ENCODE data around the gene CLTCL1. TPM values are rescaled to one million over a fixed set of nuclear protein-coding genes. Genes with fewer than 3 reads are reported as not detected.

Gene CLTCL1
- total RNA-seq, 1 experiment from 2014 or later: 21.7 TPM

- ChIA-PET POLR2A (interaction anchor here (0.8 to 1.7 kb wide), 4 partner anchors 35 to 1218 kb away, joined by 3 to 6 read pairs (median 3); partner anchors contain the start of gene PEX26), CTCF (interaction anchor here (1.0 to 1.5 kb wide), 2 partner anchors 182 to 334 kb away, joined by 4 to 5 read pairs; no protein-coding TSS in a partner anchor)
- TF ChIP-seq, protein P1, sequence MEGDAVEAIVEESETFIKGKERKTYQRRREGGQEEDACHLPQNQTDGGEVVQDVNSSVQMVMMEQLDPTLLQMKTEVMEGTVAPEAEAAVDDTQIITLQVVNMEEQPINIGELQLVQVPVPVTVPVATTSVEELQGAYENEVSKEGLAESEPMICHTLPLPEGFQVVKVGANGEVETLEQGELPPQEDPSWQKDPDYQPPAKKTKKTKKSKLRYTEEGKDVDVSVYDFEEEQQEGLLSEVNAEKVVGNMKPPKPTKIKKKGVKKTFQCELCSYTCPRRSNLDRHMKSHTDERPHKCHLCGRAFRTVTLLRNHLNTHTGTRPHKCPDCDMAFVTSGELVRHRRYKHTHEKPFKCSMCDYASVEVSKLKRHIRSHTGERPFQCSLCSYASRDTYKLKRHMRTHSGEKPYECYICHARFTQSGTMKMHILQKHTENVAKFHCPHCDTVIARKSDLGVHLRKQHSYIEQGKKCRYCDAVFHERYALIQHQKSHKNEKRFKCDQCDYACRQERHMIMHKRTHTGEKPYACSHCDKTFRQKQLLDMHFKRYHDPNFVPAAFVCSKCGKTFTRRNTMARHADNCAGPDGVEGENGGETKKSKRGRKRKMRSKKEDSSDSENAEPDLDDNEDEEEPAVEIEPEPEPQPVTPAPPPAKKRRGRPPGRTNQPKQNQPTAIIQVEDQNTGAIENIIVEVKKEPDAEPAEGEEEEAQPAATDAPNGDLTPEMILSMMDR (IDR thresholded peaks at IDR 0.05; ENCODE audit: unreplicated experiment): no peak
- Mint-ChIP-seq H3K27ac (ENCODE audit: low read depth, unreplicated experiment) (no peak overlapping the region), H3K27me3 (ENCODE audit: insufficient read depth, unreplicated experiment) (no peaks in the 10 kb centered on the region), H3K4me1 (ENCODE audit: insufficient read depth, unreplicated experiment) (peaks cover 12% of the 10 kb centered on the region), H3K36me3 (ENCODE audit: insufficient read depth, unreplicated experiment) (no peaks in the 10 kb centered on the region), H3K4me3 (ENCODE audit: unreplicated experiment) (no peak overlapping the region), H3K9me3 (ENCODE audit: unreplicated experiment) (no peaks in the 10 kb centered on the region)
- no TSS peak for BruUV-seq (replicated peaks)
- no peak for DNase-seq (ENCODE audit: unreplicated experiment)
- intact Hi-C loops (cut with micrococcal nuclease): loop anchor here (10.0 kb wide), 1 partner anchor 419 kb away; the partner anchor contains the start of gene SEPTIN5
Observed at GRCh38 chr22:19295733-19296132, 4.2 kb upstream of the CLTCL1 start.

DNA sequence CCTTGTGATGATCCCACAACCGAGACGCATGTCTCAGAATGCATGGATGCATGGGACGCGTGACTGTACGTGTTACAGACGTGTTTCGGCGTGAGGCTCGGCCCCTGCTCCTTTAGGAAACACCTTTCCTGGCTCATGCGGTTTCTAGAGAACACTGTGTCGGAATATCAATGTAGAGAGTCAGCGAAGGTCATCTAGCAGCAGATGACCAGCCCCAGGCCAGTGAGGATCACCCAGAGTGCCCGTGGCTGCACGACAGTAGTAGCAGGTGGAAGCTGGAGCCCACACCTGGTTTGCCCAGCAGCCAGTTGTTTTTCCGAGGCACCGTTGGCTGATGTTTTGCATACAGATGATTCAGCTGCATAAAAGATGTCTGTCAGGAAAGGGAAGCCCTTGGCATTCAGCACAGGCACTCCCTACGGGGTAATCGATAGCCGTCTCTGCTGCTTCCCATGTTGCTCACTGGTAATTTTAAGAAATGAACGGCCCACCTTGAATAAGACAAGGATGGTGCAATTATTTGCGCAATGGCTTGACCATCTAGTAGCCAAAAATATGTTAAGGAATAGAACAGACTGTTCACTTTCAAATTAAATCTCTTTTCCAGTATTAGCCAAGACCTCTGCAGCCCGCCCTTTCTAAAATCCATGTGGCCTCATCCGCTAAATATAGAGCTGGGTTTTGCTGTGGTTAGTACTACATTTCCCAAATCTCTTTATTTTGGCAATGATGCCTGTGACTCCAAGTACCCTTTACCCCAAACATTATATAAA is 1.1 kb upstream of the CLTCL1 start:
- BruUV-seq (replicated peaks): no TSS peak
- intact Hi-C loops (cut with micrococcal nuclease): loop anchor here (10.0 kb wide), 1 partner anchor 422 kb away; the partner anchor contains the start of gene SEPTIN5
- peak overlapping the region; percentile 52 for H3K27ac Mint-ChIP-seq (ENCODE audit: low read depth, unreplicated experiment)
- DNase-seq (ENCODE audit: unreplicated experiment): peak; percentile 60
- POLR2A ChIA-PET: interaction anchor here (0.6 to 2.4 kb wide), 13 partner anchors 20 to 190 kb away, joined by 3 to 22 read pairs (median 9); partner anchors contain the start of genes C22orf39, CDC45, DGCR2 and ESS2
- no peaks in the 10 kb centered on the region for H3K36me3 Mint-ChIP-seq (ENCODE audit: insufficient read depth, unreplicated experiment)
- peaks cover 27% of the 10 kb centered on the region for H3K4me1 Mint-ChIP-seq (ENCODE audit: insufficient read depth, unreplicated experiment)
- peak overlapping the region; percentile 84 for H3K4me3 Mint-ChIP-seq (ENCODE audit: unreplicated experiment)
- H3K27me3 Mint-ChIP-seq (ENCODE audit: insufficient read depth, unreplicated experiment): no peaks in the 10 kb centered on the region
- TF ChIP-seq, protein P1 (IDR thresholded peaks at IDR 0.05; ENCODE audit: unreplicated experiment): no peak
- no peaks in the 10 kb centered on the region for H3K9me3 Mint-ChIP-seq (ENCODE audit: unreplicated experiment)
- CTCF ChIA-PET: interaction anchor here (0.8 to 1.4 kb wide), 2 partner anchors 141 to 148 kb away, joined by 3 to 8 read pairs; partner anchors contain the start of gene ESS2

DNA sequence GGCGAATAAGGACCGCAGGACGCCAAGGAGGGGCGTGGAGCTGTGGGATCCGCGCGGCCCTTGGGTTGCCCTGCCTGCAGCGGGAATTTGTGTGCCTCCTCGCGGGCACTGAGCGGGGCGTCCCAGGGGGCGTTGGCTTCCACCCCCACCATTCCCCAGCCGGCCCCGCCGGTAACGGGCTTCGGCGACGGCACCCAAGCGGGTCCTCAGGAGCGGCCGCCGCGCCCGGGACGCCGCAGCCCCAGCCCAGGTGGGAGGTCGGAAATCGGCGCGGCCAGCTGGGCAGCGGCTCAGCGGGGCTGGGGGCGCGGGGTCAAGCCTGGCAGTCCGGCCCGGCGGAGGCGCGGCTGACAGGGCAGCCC is 320 bp downstream of the CLTCL1 start:
- ChIA-PET CTCF (interaction anchor here (0.5 kb wide), 1 partner anchor 191 kb away, joined by 3 read pairs; no protein-coding TSS in a partner anchor), POLR2A (interaction anchor here (0.7 to 2.4 kb wide), 11 partner anchors 12 to 187 kb away, joined by 3 to 22 read pairs (median 11); partner anchors contain the start of genes C22orf39, CDC45, DGCR2 and ESS2)
- no peaks in the 10 kb centered on the region for H3K36me3 Mint-ChIP-seq (ENCODE audit: insufficient read depth, unreplicated experiment)
- TF ChIP-seq, protein P1 (IDR thresholded peaks at IDR 0.05; ENCODE audit: unreplicated experiment): no peak
- peak overlapping the region; percentile 84 for H3K4me3 Mint-ChIP-seq (ENCODE audit: unreplicated experiment)
- DNase-seq (ENCODE audit: unreplicated experiment): peak; percentile 9
- BruUV-seq (replicated peaks): no TSS peak
- peak overlapping the region; percentile 42 for H3K27ac Mint-ChIP-seq (ENCODE audit: low read depth, unreplicated experiment)
- H3K4me1 Mint-ChIP-seq (ENCODE audit: insufficient read depth, unreplicated experiment): peaks cover 38% of the 10 kb centered on the region
- intact Hi-C loops (cut with micrococcal nuclease): loop anchor here (2.0 to 10.0 kb wide), 2 partner anchors 112 to 424 kb away; partner anchors contain the start of genes SEPTIN5 and SLC25A1
- H3K27me3 Mint-ChIP-seq (ENCODE audit: insufficient read depth, unreplicated experiment): no peaks in the 10 kb centered on the region
- H3K9me3 Mint-ChIP-seq (ENCODE audit: unreplicated experiment): no peaks in the 10 kb centered on the region

All from MCF 10A (cell line).